GM06990 (cell line): ENCODE measurements around the gene CTSD.

Experiments used
- DNase-seq: peaks from one replicate; pipeline ENCODE4 v3.0.0-alpha.2; 2011; ENCODE audit not compliant: insufficient read length; ENCODE audit errors: extremely low read depth
- H3K27me3 ChIP-seq: replicated peaks from 2 replicates; pipeline ENCODE4 v1.6.0; 2011; ENCODE audit warnings: low read length; ENCODE audit not compliant: control insufficient read depth, insufficient read depth
- H3K36me3 ChIP-seq: 2 replicates; pipeline ENCODE4 v1.5.1; 2011; ENCODE audit warnings: low read length; ENCODE audit not compliant: control insufficient read depth, insufficient read depth
- H3K4me3 ChIP-seq: replicated peaks from 2 replicates; pipeline ENCODE4 v1.5.1; 2011; ENCODE audit warnings: low read depth, mild to moderate bottlenecking, control low read depth, low read length
- CTCF ChIP-seq: IDR thresholded peaks from 2 replicates; pipeline ENCODE4 v1.5.1; 2011; ENCODE audit warnings: low read length, control low read depth, mild to moderate bottlenecking, inconsistent platforms; ENCODE audit not compliant: insufficient read depth, poor library complexity, severe bottlenecking

Gene CTSD

GRCh38 chr11:1778141-1778911 is 14.6 kb upstream of the CTSD start:
- H3K27me3 ChIP-seq: no peaks in the 10 kb centered on the region; the same call in 1 of the 2 replicates
- TF ChIP-seq CTCF: no peak
- no peak overlapping the region for H3K4me3 ChIP-seq
- DNase-seq: no peak
- no peaks in the 10 kb centered on the region for H3K36me3 ChIP-seq

DNA sequence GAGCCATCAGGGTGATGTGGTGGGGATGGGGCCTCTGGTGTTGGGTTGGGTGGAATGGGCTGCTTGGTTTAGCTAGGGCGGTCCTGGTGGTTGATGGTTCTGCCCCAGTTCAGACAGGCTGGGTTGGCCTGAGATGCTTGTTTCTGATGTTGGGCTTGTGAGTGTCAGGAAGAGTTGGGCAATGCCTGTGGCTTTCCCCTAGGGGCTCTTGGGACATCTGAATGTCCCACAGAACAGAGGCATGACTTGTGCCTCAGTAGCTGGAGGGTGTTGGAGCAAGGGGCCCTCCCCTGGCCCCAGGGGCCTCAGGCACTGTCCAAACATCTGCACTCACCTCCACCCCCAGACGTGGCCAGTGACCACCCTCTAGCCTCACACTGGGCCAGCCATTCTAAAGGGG is 14.0 kb upstream of the CTSD start:
- TF ChIP-seq CTCF: no peak
- Histone ChIP-seq H3K4me3 (no peak overlapping the region), H3K27me3 (no peaks in the 10 kb centered on the region; the same call in 1 of the 2 replicates), H3K36me3 (no peaks in the 10 kb centered on the region)
- no peak for DNase-seq

GRCh38 chr11:1776944-1777715 is 13.4 kb upstream of the CTSD start:
- H3K36me3 ChIP-seq: no peaks in the 10 kb centered on the region
- TF ChIP-seq CTCF: no peak
- no peaks in the 10 kb centered on the region; the same call in 1 of the 2 replicates for H3K27me3 ChIP-seq
- no peak for DNase-seq
- no peak overlapping the region for H3K4me3 ChIP-seq

DNA sequence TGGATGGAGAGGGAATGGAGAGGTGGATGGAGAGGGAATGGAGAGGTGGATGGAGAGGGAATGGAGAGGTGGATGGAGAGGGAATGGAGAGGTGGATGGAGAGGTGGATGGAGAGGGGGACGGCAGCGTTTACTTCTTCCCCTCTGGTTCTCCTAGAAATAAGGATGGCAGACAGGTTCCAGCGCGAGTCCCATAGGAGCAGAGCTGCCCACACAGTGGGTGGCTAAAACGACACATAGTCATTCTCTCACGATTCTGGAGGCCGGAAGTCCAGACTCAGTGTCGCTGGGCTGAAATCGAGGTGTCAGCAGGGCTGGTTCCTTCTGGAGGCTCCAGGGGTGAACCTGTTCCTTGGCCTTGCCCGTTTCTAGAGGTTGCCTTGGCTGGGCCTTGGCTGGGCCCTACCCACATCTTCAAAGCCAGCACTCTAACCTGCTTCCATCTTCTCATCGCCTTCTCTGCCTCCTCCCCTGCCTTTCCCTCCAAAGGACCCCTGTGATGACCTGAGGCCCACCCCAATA is 12.7 kb upstream of the CTSD start:
- H3K27me3 ChIP-seq: no peaks in the 10 kb centered on the region; the same call in 1 of the 2 replicates
- H3K4me3 ChIP-seq: no peak overlapping the region
- no peak for TF ChIP-seq CTCF
- DNase-seq: no peak
- no peaks in the 10 kb centered on the region for H3K36me3 ChIP-seq

GRCh38 chr11:1774886-1775285 is 11.2 kb upstream of the CTSD start:
- no peaks in the 10 kb centered on the region; the same call in 1 of the 2 replicates for H3K27me3 ChIP-seq
- no peaks in the 10 kb centered on the region for H3K36me3 ChIP-seq

More at GRCh38 chr11:1774886-1775285, 11.2 kb upstream of the CTSD start:
- TF ChIP-seq CTCF: no peak
- H3K4me3 ChIP-seq: no peak overlapping the region
- no peak for DNase-seq
